K562 (cell line): ENCODE data around the gene ILK. TPM values are rescaled to one million over a fixed set of nuclear protein-coding genes. Genes with fewer than 3 reads are reported as not detected.

Experiments used
- CCAR2 ChIP-seq: fragments of 200-400 bp; formaldehyde crosslinking; IDR thresholded peaks from 2 replicates; pipeline ENCODE4 v1.6.1; 2017; ENCODE audit warnings: mild to moderate bottlenecking, low read depth, low read length
- CLOCK ChIP-seq: fragments of 250-450 bp; sonication (Bioruptor Pico); IDR thresholded peaks from 2 replicates; pipeline ENCODE4 v1.4.0; 2020; ENCODE audit warnings: mild to moderate bottlenecking, moderate library complexity, borderline replicate concordance
- DMBX1 ChIP-seq: fragments of 250-450 bp; sonication (Bioruptor Pico); IDR thresholded peaks from 2 replicates; pipeline ENCODE4 v1.8.0; 2022; ENCODE audit warnings: inconsistent platforms, mild to moderate bottlenecking, moderate library complexity, borderline replicate concordance
- ELK1 ChIP-seq: sonication (generic); formaldehyde crosslinking; IDR thresholded peaks from 2 replicates; pipeline ENCODE4 v1.8.1; 2022; ENCODE audit warnings: missing genetic modification reagents
- FOXK1 ChIP-seq: sonication (generic); formaldehyde crosslinking; IDR thresholded peaks from 2 replicates; pipeline ENCODE4 v1.8.0; 2022; ENCODE audit warnings: missing genetic modification reagents, mild to moderate bottlenecking, borderline replicate concordance
- KAT2B ChIP-seq: IDR thresholded peaks from one replicate; pipeline ENCODE4 v1.6.1; 2012; ENCODE audit warnings: low read depth, mild to moderate bottlenecking, control low read depth, inconsistent platforms, low read length, moderate library complexity
- KAT7 ChIP-seq: sonication (generic); formaldehyde crosslinking; IDR thresholded peaks from 2 replicates; pipeline ENCODE4 v1.8.0; 2022; ENCODE audit warnings: missing genetic modification reagents, mild to moderate bottlenecking, borderline replicate concordance
- KDM2B ChIP-seq: fragments of 250-450 bp; sonication (Bioruptor Pico); IDR thresholded peaks from 2 replicates; pipeline ENCODE4 v1.8.0; 2021; ENCODE audit warnings: mild to moderate bottlenecking, moderate library complexity
- MNT ChIP-seq, 2 experiments: fragments of 450-650 bp; conservative IDR thresholded peaks; 2 replicates each; pipeline ENCODE4 v1.6.1; 2017; ENCODE audit warnings: mild to moderate bottlenecking in 2 of 2, moderate library complexity in 2 of 2
- NCOA2 ChIP-seq, 2 experiments: fragments of 450-650 bp; IDR thresholded peaks; 2 replicates each; pipeline ENCODE4 v1.6.1; 2018; ENCODE audit warnings: mild to moderate bottlenecking in 2 of 2, moderate library complexity in 1 of 2; ENCODE audit not compliant: partially characterized antibody in 2 of 2
- PKNOX1 ChIP-seq: fragments of 450-650 bp; IDR thresholded peaks from 2 replicates; pipeline ENCODE4 v1.6.1; 2016
- RBM22 ChIP-seq: fragments of 200-400 bp; formaldehyde crosslinking; IDR thresholded peaks from 2 replicates; pipeline ENCODE4 v1.6.1; 2018; ENCODE audit warnings: low read length, low read depth; ENCODE audit not compliant: poor library complexity, severe bottlenecking
- ZNF165 ChIP-seq: fragments of 250-450 bp; sonication (Bioruptor Pico); IDR thresholded peaks from 2 replicates; pipeline ENCODE4 v1.4.0; 2020; ENCODE audit warnings: borderline replicate concordance
- ZNF395 ChIP-seq: fragments of 200-800 bp; sonication (Bioruptor generic); IDR thresholded peaks from 2 replicates; pipeline ENCODE4 v1.6.1; 2017; ENCODE audit warnings: missing genetic modification characterization, missing compliant biosample characterization
- ZNF431 ChIP-seq: sonication (generic); formaldehyde crosslinking; IDR thresholded peaks from 2 replicates; pipeline ENCODE4 v1.8.0; 2022; ENCODE audit warnings: mild to moderate bottlenecking, missing genetic modification reagents
- polyA plus RNA-seq, 8 experiments: library from polyadenylated mRNA; depleted of rRNA in 4 of 8; stranded (reverse) in 5 of 8; unstranded in 3 of 8; fragments of >200 nt; fragmentation: Nextera tagmentation in 2 of 8; fragmentation: Illumina TruSeq in 1 of 8; extraction: Ambion mirVana in 2 of 8; extraction: Trizol in 1 of 8; gene quantifications; 2 replicates each; pipeline versions ENCODE4 v1.2.1 to v1.2.3, GENCODE V29; 2011 to 2014; ENCODE audit warnings: inconsistent platforms in 1 of 8, missing spikeins in 1 of 8
- total RNA-seq, 7 experiments: library from RNA; depleted of rRNA in 6 of 7; stranded (reverse); fragments of >200 nt in 6 of 7; fragmentation: Illumina TruSeq in 2 of 7; extraction: Trizol in 2 of 7; gene quantifications; 2 replicates each; pipeline versions ENCODE4 v1.2.1 to v1.2.3, GENCODE V29; 2011 to 2021; ENCODE audit warnings: low replicate concordance in 1 of 7

Gene ILK
- total and polyA plus RNA-seq, 9 of the 15 experiments (the other 6 are each of a cell fraction or from before 2014, with no cell fraction given): 43.3 to 95.9 (median 58.9) TPM

GRCh38 chr11:6619004-6619745 is 15.6 kb downstream of the ILK start, which contains the start of gene TPP1 (continued):
- TF ChIP-seq ELK1 (CRISPR knock-in tag): no peak
- TF ChIP-seq FOXK1: no peak
- no peak for TF ChIP-seq ZNF395 (CRISPR knock-in tag)
- TF ChIP-seq RBM22: no peak
- no peak for TF ChIP-seq ZNF165 (CRISPR knock-in tag)
- TF ChIP-seq KDM2B (CRISPR knock-in tag): no peak
- TF ChIP-seq CCAR2: no peak
- no peak for TF ChIP-seq DMBX1 (CRISPR knock-in tag)
- no peak for TF ChIP-seq NCOA2 (IDR thresholded peaks at IDR 0.05; ENCODE audit: partially characterized antibody in 2 of 2)
- TF ChIP-seq MNT (conservative IDR thresholded peaks at IDR 0.05): peak; percentile 19 to 66; a peak in 3 of 4 replicates
- TF ChIP-seq ZNF431 (CRISPR knock-in tag): no peak
- peak; percentile 58; the same call in 1 of the 2 replicates for TF ChIP-seq PKNOX1
- no peak for TF ChIP-seq KAT2B
- TF ChIP-seq CLOCK: no peak
- TF ChIP-seq KAT7 (CRISPR knock-in tag): no peak
